ENCODE results near the gene SUZ12.

DNA sequence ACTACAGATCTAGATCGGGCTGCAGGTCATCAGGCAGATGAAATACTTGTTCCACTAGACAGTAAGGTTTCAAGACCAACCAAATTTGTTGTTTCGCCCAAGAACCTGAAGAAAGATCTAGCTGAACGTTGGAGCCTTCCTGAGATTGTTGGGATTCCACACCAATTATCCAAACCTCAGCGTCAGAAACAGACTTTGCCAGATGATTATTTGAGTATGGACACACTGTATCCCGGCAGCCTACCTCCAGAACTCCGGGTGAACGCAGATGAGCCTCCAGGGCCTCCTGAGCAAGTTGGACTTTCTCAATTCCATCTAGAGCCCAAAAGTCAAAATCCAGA, 84.8 kb downstream of the SUZ12 start:
- TF ChIP-seq, protein P1, sequence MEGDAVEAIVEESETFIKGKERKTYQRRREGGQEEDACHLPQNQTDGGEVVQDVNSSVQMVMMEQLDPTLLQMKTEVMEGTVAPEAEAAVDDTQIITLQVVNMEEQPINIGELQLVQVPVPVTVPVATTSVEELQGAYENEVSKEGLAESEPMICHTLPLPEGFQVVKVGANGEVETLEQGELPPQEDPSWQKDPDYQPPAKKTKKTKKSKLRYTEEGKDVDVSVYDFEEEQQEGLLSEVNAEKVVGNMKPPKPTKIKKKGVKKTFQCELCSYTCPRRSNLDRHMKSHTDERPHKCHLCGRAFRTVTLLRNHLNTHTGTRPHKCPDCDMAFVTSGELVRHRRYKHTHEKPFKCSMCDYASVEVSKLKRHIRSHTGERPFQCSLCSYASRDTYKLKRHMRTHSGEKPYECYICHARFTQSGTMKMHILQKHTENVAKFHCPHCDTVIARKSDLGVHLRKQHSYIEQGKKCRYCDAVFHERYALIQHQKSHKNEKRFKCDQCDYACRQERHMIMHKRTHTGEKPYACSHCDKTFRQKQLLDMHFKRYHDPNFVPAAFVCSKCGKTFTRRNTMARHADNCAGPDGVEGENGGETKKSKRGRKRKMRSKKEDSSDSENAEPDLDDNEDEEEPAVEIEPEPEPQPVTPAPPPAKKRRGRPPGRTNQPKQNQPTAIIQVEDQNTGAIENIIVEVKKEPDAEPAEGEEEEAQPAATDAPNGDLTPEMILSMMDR (IDR thresholded peaks at IDR 0.05) = no peak
- TF ChIP-seq EZH2 (IDR thresholded peaks at IDR 0.05) = no peak

All from neural progenitor cell (in vitro differentiated cells).